GM10847 (cell line): Measurements from ENCODE around the gene TMEM222.

Experiments
- POLR2A ChIP-seq: IDR thresholded peaks from 2 replicates; pipeline ENCODE4 v1.6.1; 2011; ENCODE audit not compliant: insufficient read length; ENCODE audit errors: extremely low read depth

Gene TMEM222

DNA sequence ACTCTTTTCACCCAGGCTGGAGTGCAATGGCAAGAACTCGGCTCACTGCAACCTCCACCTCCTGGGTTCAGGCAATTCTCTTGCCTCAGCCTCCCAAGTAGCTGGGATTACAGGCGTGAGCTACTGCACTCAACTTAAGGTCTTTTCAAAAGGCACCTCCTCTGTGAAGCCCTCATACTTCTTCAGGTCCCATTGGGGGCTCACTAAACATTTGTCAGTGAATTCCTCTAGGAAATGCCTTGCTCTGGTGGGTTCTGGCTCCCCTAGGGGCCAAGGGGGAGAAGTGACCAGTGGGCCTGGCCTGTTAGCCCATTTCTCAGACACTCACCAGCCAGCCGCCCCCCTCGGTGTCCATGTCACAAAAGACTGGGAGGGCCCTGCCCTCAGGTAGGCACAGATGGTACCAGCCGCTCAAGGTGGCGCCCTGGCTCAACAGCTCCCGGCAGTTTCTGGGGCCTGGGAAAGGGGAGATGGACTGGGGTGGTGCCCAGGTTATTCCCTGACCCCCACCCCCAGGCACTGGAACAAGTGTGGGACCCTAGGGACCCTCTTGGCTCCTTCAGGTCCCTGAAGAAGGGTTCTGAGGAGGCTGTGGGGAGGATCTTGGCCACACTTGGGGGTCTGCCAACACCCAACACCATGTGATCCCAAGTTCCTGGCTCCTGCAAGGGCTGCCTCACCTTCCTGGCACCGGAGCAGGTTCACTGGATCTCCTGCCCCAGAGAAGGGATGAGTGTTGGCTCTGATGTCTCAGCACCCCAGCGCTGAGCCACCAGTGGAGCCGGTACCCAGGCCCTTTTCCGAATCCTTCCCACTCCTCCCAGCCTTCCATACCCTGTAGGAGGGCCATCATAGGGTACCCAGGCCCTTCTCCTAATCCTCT, 51.1 kb downstream of the TMEM222 start:
- no peak for TF ChIP-seq POLR2A

GRCh38 chr1:27374362-27375086, 52.6 kb downstream of the TMEM222 start, which contains the start of gene FCN3:
FCN3 (minus strand) TSS chr1:27374824; CDS start chr1:27374818, 6 bp downstream.
- TF ChIP-seq POLR2A, result no peak

- TF ChIP-seq POLR2A, result no peak
These were observed 56.0 kb downstream of the TMEM222 start for GRCh38 chr1:27377760-27378495.

- no peak for TF ChIP-seq POLR2A
These were observed 57.7 kb downstream of the TMEM222 start for GRCh38 chr1:27379564-27380122.

GRCh38 chr1:27380224-27380623, 58.3 kb downstream of the TMEM222 start:
- no peak for TF ChIP-seq POLR2A

DNA sequence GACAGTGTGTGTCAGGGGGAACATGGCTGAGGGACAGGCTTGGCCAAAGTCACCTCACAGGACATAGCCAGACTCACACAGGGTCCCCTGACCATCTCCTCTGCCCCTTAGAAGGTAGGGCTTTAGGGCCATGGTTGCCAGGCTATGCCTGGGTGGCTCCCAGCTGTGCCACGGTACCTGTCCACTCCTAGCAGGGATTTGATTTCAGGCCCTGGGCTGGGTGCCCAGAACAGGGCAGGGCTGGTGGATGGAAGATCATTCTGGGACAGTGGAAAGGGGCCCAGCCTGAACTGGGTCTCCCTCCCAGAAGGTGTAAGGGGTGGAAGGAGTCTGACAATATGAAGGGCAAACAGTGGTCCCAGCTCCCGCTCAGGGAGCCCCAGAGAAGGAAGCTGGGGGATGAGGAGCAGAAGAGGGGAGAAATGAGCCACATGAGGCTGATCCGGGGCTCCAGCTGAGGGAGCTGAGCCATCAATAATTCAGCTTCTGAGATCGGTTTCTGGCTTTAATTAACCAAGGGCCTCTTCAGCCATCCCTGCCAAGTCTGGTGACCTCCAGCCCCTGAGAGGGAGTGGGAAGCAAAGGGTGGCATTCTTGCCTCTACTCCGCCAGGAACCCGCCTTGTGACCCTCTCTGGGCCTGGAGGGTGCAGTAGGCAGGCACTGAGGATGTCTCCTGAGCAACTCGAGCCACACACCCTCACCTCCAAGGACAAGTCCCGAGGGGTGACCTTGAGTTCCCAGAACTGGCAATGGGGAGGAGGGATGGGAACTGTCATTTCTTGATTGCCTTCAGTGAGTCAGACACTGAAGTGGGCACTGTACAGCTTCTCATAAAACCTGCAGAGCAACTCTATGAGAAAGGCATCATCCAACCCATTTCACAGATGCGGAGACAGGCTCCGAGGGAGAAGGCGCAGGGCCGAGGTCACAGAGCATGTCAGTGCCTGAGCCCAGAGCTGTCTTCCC, 59.1 kb downstream of the TMEM222 start:
- TF ChIP-seq POLR2A, result no peak

DNA sequence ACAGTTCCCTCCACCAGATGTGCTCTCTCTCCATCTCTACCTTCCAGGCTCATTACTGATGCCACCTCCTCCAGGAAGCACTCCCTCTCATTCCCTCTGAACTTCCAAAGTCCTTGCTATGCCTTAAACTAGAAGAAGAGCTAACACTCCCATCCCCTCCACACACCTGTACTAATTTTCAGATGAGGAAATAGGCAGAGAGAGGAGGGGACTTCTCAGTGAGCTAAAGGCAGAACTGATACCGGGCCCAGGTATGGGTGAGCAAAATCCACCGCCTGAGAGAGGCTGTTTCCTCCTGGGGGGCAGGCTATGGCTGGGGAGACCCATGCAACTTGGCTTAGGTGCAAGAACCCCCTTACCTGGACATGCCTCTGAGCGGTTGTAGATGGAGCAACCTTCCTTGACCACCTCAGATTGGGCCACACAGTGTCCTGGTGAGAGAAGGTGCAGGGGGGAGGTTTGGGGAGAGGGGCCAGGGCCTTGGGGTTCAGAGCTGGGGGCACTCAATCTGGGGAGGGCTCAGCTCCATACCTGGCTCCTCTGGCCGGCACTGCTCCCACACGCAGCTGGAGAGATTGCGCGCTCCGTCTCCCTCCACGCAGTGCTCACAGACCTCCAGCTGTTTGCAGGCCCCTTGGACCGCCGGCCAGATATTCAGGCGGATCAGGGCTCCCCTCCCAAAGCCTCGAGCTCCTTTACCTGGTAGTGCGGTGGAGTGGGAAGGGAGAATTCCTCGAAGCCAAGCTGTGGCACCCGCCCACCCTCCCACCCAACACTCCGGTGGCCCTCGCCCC, 60.2 kb downstream of the TMEM222 start:
- TF ChIP-seq POLR2A, result no peak

DNA sequence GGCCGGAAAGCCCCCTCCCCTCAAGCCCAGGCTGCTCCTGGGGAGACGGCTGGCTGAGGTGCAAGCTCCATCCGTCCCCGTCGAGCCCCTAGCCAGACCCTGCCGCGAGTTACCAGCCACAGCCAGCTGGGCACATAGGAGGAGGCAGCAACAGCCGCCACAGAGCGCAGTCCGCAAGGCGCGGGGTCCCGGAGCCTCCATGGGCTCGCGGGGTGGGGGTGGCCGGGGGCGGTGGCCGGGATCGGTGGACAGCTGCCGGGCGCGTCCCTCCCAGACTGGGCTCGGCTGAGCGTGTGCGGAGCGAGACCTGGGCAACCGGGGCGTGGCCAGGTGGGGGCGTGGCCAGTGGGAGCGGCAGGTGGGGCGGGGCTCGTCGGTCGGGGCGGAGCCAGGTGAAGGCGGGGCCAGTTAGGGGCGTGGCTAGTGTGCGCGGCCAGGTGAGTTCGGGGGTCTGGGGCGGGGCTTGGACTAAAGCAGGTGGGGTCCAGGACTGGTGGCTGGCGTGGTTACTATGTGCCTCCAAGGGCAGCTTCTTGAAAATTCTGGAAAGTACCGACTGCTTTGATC, 61.2 kb downstream of the TMEM222 start, which contains the start of gene CD164L2:
Gene CD164L2, minus strand, starts transcription at position 295 of the 567 bp plus-strand sequence. Its CDS starts 94 bp downstream, at position 201.
- TF ChIP-seq POLR2A, result no peak

DNA sequence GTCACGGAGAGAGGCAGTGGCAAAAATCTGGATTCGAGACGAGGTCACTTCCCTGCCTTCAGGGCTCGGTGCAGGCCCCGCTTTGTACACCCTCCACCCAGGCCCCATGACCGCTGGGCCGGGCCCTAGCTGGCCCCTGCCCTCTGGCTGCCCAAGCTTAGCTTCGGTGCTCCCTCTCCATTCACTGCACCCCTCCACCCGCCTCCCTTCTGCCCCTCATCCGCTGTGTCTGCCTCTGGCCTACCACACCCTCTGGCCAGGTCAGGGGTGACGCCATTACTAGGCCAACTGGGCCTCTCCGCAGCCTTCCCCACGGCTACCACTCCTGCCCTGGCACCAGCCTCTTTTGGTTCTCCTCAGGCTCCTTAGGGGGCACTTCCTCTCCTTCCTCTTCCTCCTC, 61.7 kb downstream of the TMEM222 start:
- TF ChIP-seq POLR2A, result no peak
